Measurements from ENCODE around the gene TMEM19. TPM values are rescaled to one million over a fixed set of nuclear protein-coding genes. Genes with fewer than 3 reads are reported as not detected.

The TMEM19 gene
- total RNA-seq, 1 experiment from 2014 or later = 17.3 TPM

DNA sequence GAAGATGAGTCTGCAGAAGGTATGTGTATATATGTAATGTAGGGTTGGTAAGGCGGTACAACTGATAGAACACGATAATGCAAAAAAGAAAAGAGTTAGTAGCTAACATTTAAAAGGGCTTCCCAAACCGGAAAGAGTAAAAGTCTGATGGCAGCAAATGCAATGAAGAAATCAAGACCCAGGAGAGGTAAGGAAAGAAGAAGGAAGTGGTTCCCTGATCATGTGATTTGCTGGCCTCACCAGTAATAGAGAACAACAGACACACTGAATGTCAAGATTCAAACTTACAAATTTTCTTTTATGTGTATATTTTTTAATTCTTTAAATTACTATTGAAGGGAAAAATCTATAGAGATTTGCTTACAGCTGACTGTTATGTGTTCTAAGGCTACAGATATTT is 40.6 kb upstream of the TMEM19 start:
- H3K4me2 ChIP-seq (ENCODE audit: insufficient read depth, insufficient read length, low read length) = no peak overlapping the region
- no peak overlapping the region for H3K14ac ChIP-seq (ENCODE audit: insufficient read depth, low read length)
- H3K27me3 Mint-ChIP-seq (ENCODE audit: low read depth) = no peaks in the 10 kb centered on the region
- no peak overlapping the region for H3T11ph ChIP-seq (ENCODE audit: low read length)
- no peak overlapping the region for H3K27ac ChIP-seq (ENCODE audit: insufficient read length, low read depth, low read length)
- H3K79me1 ChIP-seq (ENCODE audit: insufficient read depth, low read depth, low read length, poor library complexity, severe bottlenecking) = no peaks in the 10 kb centered on the region
- H3K4me1 Mint-ChIP-seq = no peaks in the 10 kb centered on the region
- no peak overlapping the region for H3K23ac ChIP-seq (ENCODE audit: insufficient read length, low read depth, low read length)
- no peak overlapping the region for H3K18ac ChIP-seq (ENCODE audit: insufficient read length, low read depth, low read length)
- no peak overlapping the region for H2AFZ ChIP-seq (ENCODE audit: low read length)
- no peak overlapping the region for H3K27ac Mint-ChIP-seq
- DNase-seq = no peak
- H3K27me3 ChIP-seq (ENCODE audit: insufficient read depth, low read length) = no peaks in the 10 kb centered on the region
- WGBS (ENCODE audit: extremely low coverage, insufficient read length, low lambda C conversion rate) = no CpG with 5 or more reads among the region's 3 CpGs
- no peak overlapping the region for H3K4me3 Mint-ChIP-seq
- no peaks in the 10 kb centered on the region for H3K79me2 ChIP-seq (ENCODE audit: insufficient read depth, low read length)
- no peak overlapping the region for H3K9ac ChIP-seq (ENCODE audit: extremely low read depth, insufficient read length, low read length)
- no peak for TF ChIP-seq CTCF (conservative IDR thresholded peaks at IDR 0.05)
- H3K9me3 ChIP-seq (ENCODE audit: control insufficient read depth, low read depth, low read length) = no peaks in the 10 kb centered on the region
- H2BK120ac ChIP-seq (ENCODE audit: low read depth, low read length, poor library complexity, severe bottlenecking) = no peak overlapping the region
- H3K4ac ChIP-seq (ENCODE audit: low read depth, low read length) = no peak overlapping the region
- H2BK5ac ChIP-seq (ENCODE audit: insufficient read length, low read length) = no peak overlapping the region
- H3K56ac ChIP-seq (ENCODE audit: insufficient read length, low read depth, low read length) = no peak overlapping the region
- H3K36me3 Mint-ChIP-seq (ENCODE audit: insufficient read depth in 1 of 3, low read depth in 3 of 3) = peaks cover 18 to 70% (median 41%) of the 10 kb centered on the region in 3 experiments; a peak in 6 of 7 replicates
- no peak overlapping the region for H4K5ac ChIP-seq (ENCODE audit: insufficient read length, low read depth, low read length)
- H2BK12ac ChIP-seq (ENCODE audit: insufficient read length, low read depth, low read length) = no peak overlapping the region
- no peak overlapping the region for H4K91ac ChIP-seq (ENCODE audit: insufficient read length, low read depth, low read length)
- no peaks in the 10 kb centered on the region for H3K23me2 ChIP-seq (ENCODE audit: insufficient read length, low read depth, low read length, poor library complexity, severe bottlenecking)
- H3K4me1 ChIP-seq (ENCODE audit: insufficient read depth, low read length) = no peaks in the 10 kb centered on the region
- no peak overlapping the region for H2AK5ac ChIP-seq (ENCODE audit: insufficient read length, low read length)
- no peak overlapping the region for H2BK20ac ChIP-seq (ENCODE audit: low read depth, low read length, poor library complexity, severe bottlenecking)
- no peak overlapping the region for H2BK15ac ChIP-seq (ENCODE audit: low read depth, low read length)
- no peaks in the 10 kb centered on the region for H4K20me1 ChIP-seq (ENCODE audit: control insufficient read depth, insufficient read depth, insufficient read length)
- no peak overlapping the region for H4K8ac ChIP-seq (replicated peaks; ENCODE audit: insufficient read length, low read depth, low read length)
- H3K9me3 Mint-ChIP-seq = no peaks in the 10 kb centered on the region
